Measurements from ENCODE around the gene MT1H. TPM values are rescaled to one million over a fixed set of nuclear protein-coding genes. Genes with fewer than 3 reads are reported as not detected.

Gene MT1H
- total RNA-seq, 1 donor from 2014 or later = not detected

DNA sequence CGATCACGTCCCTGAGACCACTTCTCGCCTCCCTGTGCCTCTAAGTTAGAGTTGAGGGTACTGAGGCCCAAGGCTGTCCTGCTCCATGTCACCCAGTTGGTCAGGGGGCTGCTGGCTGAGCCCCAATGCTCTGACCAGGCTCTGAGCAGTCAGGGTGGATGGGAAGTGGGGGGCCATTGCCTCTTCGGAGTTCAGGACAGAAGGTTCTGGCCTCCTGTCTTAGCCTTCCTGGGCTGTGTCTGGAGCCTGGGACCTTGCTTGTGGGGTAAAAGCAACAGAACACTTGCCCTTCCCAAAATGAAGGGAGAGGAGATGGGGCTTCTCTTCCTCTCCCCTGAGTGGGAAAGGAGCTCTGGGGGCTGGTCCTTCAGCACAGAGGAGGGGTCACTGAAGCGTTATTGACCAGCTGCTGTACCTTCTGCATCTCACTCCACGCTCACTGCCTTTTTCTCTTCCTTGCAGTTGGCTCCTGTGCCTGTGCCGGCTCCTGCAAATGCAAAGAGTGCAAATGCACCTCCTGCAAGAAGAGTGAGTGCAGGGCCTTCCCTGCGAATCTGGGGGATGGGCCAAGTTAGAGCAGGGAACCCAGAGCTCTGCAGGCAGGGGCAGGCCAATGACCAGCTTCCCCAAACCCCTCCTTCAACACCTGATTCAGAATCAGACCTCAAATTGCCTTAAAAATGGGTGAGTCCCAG is 13.2 kb downstream of the MT1H start:
- DNase-seq (ENCODE audit: low spot score, unreplicated experiment) = no peak
- no peak overlapping the region for H3K27ac Mint-ChIP-seq
- TF ChIP-seq, protein P1, sequence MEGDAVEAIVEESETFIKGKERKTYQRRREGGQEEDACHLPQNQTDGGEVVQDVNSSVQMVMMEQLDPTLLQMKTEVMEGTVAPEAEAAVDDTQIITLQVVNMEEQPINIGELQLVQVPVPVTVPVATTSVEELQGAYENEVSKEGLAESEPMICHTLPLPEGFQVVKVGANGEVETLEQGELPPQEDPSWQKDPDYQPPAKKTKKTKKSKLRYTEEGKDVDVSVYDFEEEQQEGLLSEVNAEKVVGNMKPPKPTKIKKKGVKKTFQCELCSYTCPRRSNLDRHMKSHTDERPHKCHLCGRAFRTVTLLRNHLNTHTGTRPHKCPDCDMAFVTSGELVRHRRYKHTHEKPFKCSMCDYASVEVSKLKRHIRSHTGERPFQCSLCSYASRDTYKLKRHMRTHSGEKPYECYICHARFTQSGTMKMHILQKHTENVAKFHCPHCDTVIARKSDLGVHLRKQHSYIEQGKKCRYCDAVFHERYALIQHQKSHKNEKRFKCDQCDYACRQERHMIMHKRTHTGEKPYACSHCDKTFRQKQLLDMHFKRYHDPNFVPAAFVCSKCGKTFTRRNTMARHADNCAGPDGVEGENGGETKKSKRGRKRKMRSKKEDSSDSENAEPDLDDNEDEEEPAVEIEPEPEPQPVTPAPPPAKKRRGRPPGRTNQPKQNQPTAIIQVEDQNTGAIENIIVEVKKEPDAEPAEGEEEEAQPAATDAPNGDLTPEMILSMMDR (IDR thresholded peaks at IDR 0.05; ENCODE audit: unreplicated experiment) = no peak
- H3K36me3 Mint-ChIP-seq (ENCODE audit: insufficient read depth) = peaks cover 3% of the 10 kb centered on the region
- peak overlapping the region; percentile 71 for H3K4me3 Mint-ChIP-seq (ENCODE audit: low read depth)
- H3K27me3 Mint-ChIP-seq = peaks cover 79% of the 10 kb centered on the region
- H3K4me1 Mint-ChIP-seq (ENCODE audit: low read depth) = no peaks in the 10 kb centered on the region
- H3K9me3 Mint-ChIP-seq (ENCODE audit: low read depth) = peaks cover 6% of the 10 kb centered on the region

DNA sequence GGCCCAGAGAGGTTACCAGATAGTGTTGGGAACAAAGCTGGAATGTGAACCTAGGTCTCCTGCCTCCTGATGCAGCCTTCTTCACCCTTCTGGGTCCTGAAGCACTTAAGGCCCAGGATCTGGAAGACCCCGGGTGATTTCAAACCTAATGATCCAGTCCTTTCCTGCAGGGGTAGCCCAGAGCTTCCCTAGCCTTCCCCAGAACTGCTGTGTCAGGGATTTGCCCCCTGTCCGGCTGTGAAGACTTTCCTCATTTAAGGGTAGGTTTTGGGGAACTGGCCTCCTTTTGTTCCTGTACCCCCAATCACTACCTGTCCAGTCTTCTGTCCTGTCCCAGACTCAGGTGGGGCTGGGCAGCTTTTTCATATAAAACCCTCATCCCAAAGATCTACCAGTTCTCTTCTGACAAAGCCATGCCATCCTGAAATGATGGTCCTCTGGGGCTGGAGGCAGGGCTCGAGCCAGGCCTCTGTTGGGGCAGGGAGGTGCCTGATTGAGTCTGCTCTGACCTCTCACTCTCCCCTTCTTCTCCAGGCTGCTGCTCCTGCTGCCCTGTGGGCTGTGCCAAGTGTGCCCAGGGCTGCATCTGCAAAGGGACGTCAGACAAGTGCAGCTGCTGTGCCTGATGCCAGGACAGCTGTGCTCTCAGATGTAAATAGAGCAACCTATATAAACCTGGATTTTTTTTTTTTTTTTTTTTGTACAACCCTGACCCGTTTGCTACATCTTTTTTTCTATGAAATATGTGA is 14.0 kb downstream of the MT1H start:
- DNase-seq (ENCODE audit: low spot score, unreplicated experiment) = no peak
- H3K4me1 Mint-ChIP-seq (ENCODE audit: low read depth) = no peaks in the 10 kb centered on the region
- peaks cover 6% of the 10 kb centered on the region for H3K9me3 Mint-ChIP-seq (ENCODE audit: low read depth)
- H3K27ac Mint-ChIP-seq = no peak overlapping the region
- peaks cover 3% of the 10 kb centered on the region for H3K36me3 Mint-ChIP-seq (ENCODE audit: insufficient read depth)
- H3K4me3 Mint-ChIP-seq (ENCODE audit: low read depth) = no peak overlapping the region
- TF ChIP-seq, protein P1 (IDR thresholded peaks at IDR 0.05; ENCODE audit: unreplicated experiment) = no peak
- H3K27me3 Mint-ChIP-seq = peaks cover 79% of the 10 kb centered on the region

DNA sequence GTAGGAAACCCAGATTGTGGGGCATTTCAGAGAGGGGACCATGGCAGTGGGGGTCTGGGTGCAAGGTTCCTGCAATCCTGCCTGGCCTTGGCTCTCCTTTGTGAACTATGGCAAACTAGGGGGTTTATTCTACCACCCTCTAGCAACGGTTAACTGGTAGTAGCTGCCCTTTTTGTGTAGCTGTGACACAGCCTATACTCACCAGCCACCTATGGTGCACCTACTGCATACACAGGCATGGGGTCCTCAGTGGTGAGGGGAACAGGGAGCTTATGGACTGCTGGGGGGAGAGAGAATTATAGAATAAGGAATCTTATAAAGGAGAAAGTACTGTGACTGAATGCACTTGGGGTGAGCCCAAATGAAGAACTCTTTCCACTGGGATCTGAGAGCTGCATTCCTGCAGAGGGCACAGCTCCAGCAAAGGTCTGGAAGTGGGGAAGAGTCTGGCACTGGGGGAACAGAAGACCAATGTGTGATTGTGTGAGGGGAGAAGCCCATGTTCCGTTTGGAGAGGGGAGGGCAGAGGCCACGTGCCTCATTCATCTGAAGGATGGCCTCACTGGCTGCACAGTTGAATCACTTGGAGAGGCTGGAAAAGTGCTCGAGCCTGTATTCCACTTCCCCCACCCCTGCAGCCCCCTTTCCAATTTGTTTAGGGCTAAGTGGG is 14.8 kb downstream of the MT1H start:
- peaks cover 6% of the 10 kb centered on the region for H3K9me3 Mint-ChIP-seq (ENCODE audit: low read depth)
- H3K27me3 Mint-ChIP-seq = peaks cover 78% of the 10 kb centered on the region
- no peak overlapping the region for H3K27ac Mint-ChIP-seq
- TF ChIP-seq, protein P1 (IDR thresholded peaks at IDR 0.05; ENCODE audit: unreplicated experiment) = no peak
- H3K4me1 Mint-ChIP-seq (ENCODE audit: low read depth) = no peaks in the 10 kb centered on the region
- H3K36me3 Mint-ChIP-seq (ENCODE audit: insufficient read depth) = peaks cover 3% of the 10 kb centered on the region
- no peak overlapping the region for H3K4me3 Mint-ChIP-seq (ENCODE audit: low read depth)
- DNase-seq (ENCODE audit: low spot score, unreplicated experiment) = no peak

DNA sequence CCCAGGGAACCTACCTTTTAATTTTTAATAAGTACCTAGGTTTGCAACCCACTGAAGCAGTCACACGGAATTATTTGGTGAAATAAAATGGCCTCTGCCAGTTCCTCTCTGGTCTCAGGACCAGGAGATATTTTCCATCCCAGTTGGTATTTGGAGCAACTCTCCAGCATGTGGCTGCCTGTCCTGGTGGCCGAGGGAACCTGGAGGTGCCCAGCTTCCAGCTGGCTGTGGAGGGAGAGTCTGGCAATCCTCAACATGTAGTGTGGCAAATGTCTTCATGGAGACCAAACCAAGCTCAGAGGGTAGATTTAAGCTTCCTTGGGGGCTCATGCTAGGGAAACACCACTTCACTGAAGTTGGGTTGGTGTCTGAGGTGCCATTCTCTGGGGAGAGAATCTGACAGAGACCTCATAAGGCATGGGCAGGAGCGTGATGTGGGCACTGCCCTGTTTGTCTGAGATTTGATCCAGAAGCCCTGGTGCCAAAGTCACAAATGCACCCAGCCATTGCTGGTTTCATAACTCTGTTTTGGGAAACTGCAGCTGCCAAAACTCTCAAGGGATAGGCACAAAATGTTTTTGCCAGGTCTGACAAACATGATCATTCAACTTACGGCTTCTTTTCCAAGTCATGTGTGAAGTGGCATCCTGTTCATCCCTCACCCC is 15.4 kb downstream of the MT1H start:
- no peaks in the 10 kb centered on the region for H3K4me1 Mint-ChIP-seq (ENCODE audit: low read depth)
- H3K27me3 Mint-ChIP-seq = peaks cover 77% of the 10 kb centered on the region
- no peak for DNase-seq (ENCODE audit: low spot score, unreplicated experiment)
- H3K4me3 Mint-ChIP-seq (ENCODE audit: low read depth) = no peak overlapping the region
- H3K36me3 Mint-ChIP-seq (ENCODE audit: insufficient read depth) = peaks cover 3% of the 10 kb centered on the region
- H3K9me3 Mint-ChIP-seq (ENCODE audit: low read depth) = peaks cover 6% of the 10 kb centered on the region
- no peak overlapping the region for H3K27ac Mint-ChIP-seq
- TF ChIP-seq, protein P1 (IDR thresholded peaks at IDR 0.05; ENCODE audit: unreplicated experiment) = no peak

DNA sequence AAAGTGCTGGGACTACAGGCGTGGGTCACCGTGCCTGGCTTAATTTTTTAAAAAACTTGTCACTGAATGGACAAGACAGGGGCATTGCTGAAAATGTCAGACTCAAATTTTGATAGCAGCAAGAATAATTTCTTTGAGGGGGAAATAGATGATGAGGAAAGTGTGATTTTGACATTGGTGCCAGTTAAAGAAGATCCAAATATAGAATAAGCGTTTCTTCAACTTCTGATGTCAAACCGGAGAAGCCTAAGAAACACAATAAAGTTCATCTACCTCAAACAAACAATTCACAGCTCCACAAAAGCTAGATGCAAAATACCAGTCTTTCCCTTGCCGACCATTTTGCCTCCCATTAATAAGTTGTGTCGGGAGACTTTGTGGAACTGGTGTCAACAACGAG is 17.1 kb downstream of the MT1H start:
- TF ChIP-seq, protein P1 (IDR thresholded peaks at IDR 0.05; ENCODE audit: unreplicated experiment) = no peak
- H3K4me1 Mint-ChIP-seq (ENCODE audit: low read depth) = no peaks in the 10 kb centered on the region

More for the DNA sequence above, 17.1 kb downstream of the MT1H start:
- H3K9me3 Mint-ChIP-seq (ENCODE audit: low read depth) = peaks cover 6% of the 10 kb centered on the region
- no peak overlapping the region for H3K27ac Mint-ChIP-seq
- H3K27me3 Mint-ChIP-seq = peaks cover 66% of the 10 kb centered on the region
- DNase-seq (ENCODE audit: low spot score, unreplicated experiment) = no peak
- H3K4me3 Mint-ChIP-seq (ENCODE audit: low read depth) = no peak overlapping the region
- peaks cover 3% of the 10 kb centered on the region for H3K36me3 Mint-ChIP-seq (ENCODE audit: insufficient read depth)

All from progenitor cell of endocrine pancreas (in vitro differentiated cells).